Lung (tissue), 16 donors: ENCODE measurements around the gene OR4K2. TPM values are rescaled to one million over a fixed set of nuclear protein-coding genes. Genes with fewer than 3 reads are reported as not detected.
"Not testable (repeated sequence)": the region's sequence is repeated elsewhere in the genome, so short reads cannot be mapped to it uniquely, and the experiment has no call there.

Experiments
- ATAC-seq: fragments of 200-7000 bp; cut with Tn5 transposase; one replicate; pipeline ENCODE4 v1.9.1; 2020; ENCODE audit warnings: moderate number of reproducible peaks; ENCODE audit not compliant: insufficient read depth, low FRiP score
- DNase-seq, 3 donors: peaks; one replicate each; pipeline ENCODE4 v3.0.0-alpha.2; 2013 to 2017
- H3K27ac ChIP-seq, 2 donors: one replicate each; pipeline ENCODE4 v1.5.1; 2013; ENCODE audit warnings: mild to moderate bottlenecking in 2 of 2, moderate library complexity in 2 of 2, control low read depth in 1 of 2, inconsistent platforms in 1 of 2, low read depth in 1 of 2, low read length in 1 of 2
- H3K27me3 ChIP-seq, 3 donors: one replicate each; pipeline ENCODE4 v1.5.1; 2013; ENCODE audit warnings: low read length in 2 of 3; ENCODE audit not compliant: control insufficient read depth in 3 of 3, insufficient read depth in 3 of 3
- H3K36me3 ChIP-seq, 4 donors: one replicate each; pipeline ENCODE4 v1.5.1; 2013; ENCODE audit warnings: low read length in 4 of 4, mild to moderate bottlenecking in 1 of 4, moderate library complexity in 1 of 4; ENCODE audit not compliant: control insufficient read depth in 4 of 4, insufficient read depth in 4 of 4
- H3K4me1 ChIP-seq, 5 donors: one replicate each; pipeline ENCODE4 v1.5.1; 2013; ENCODE audit warnings: low read length in 5 of 5, mild to moderate bottlenecking in 2 of 5, moderate library complexity in 1 of 5; ENCODE audit not compliant: control insufficient read depth in 5 of 5, insufficient read depth in 5 of 5
- H3K4me3 ChIP-seq: one replicate; pipeline ENCODE4 v1.5.1; 2013; ENCODE audit warnings: mild to moderate bottlenecking, control low read depth, moderate library complexity
- H3K9ac ChIP-seq, 2 donors: one replicate each; pipeline ENCODE4 v1.5.1; 2013; ENCODE audit warnings: low read length in 2 of 2, control low read depth in 1 of 2; ENCODE audit not compliant: insufficient read depth in 1 of 2
- H3K9me3 ChIP-seq, 4 donors: one replicate each; pipeline ENCODE4 v1.5.1; 2013; ENCODE audit warnings: low read length in 3 of 4, mild to moderate bottlenecking in 1 of 4, moderate library complexity in 1 of 4; ENCODE audit not compliant: control insufficient read depth in 4 of 4, insufficient read depth in 3 of 4
- CTCF ChIP-seq: IDR thresholded peaks from 2 replicates; pipeline ENCODE4 v1.5.1; 2012; ENCODE audit warnings: mild to moderate bottlenecking; ENCODE audit errors: control extremely low read depth, extremely low read depth
- WGBS, 2 donors: extraction: QIAGEN DNeasy Blood & Tissue Kit; methylation state at CpG; one replicate each; pipeline ENCODE4 v1.1.7; 2013; 5-methylcytosine and 5-hydroxymethylcytosine counted together
- long read RNA-seq, 5 donors: transcript quantifications; one replicate each; lab custom pipeline, GENCODE V29; 2026
- polyA plus RNA-seq, 2 donors: library from polyadenylated mRNA; stranded (reverse); fragments of 200-250 nt; gene quantifications; one replicate each; pipeline ENCODE4 v1.2.1, GENCODE V29; 2013
- total RNA-seq, 2 donors: library from RNA; depleted of rRNA in 1 of 2; stranded (reverse); fragments of >200 nt in 1 of 2; gene quantifications; one replicate each; pipeline ENCODE4 v1.2.1, GENCODE V29; 2014 to 2021
- donor health status: control.
- donor health status: control.
- donor health status: Bipolar disorder and iron deficiency.
- donor health status: healthy.
- donor health status: DM: yes; HTN: yes; CAD: no.

The OR4K2 gene
- total RNA-seq (not detected), polyA plus RNA-seq (not detected)
- long read RNA-seq, donor 1 = 0 reads
- long read RNA-seq, donor 2 = 0 reads
- long read RNA-seq, donor 3 = 0 reads
- long read RNA-seq, donor 4 = 0 reads
- long read RNA-seq, donor 5, partial matches to known transcripts = 0 of 1 reads
- long read RNA-seq, donor 5, other reads (novel, unspliced or antisense) = 0 of 1 reads

GRCh38 chr14:19874842-19875241 is at the start of gene OR4K2:
Gene OR4K2 (plus strand): TSS chr14:19875142. CDS start chr14:19876268, 1,126 bp downstream.
- 51 to 59% methylated on average over 2 of the region's 2 CpGs for WGBS, 2 donors
- no peak within 1 kb of the TSS for H3K27ac ChIP-seq
- no peaks in the 10 kb centered on the region for H3K36me3 ChIP-seq
- no peak within 1 kb of the TSS for H3K4me3 ChIP-seq
- no peaks in the 10 kb centered on the region for H3K4me1 ChIP-seq
- no peak for TF ChIP-seq CTCF
- no peaks in the 10 kb centered on the region for H3K27me3 ChIP-seq
- DNase-seq (no peak), ATAC-seq (no peak)
- H3K9me3 ChIP-seq = peaks cover 0 to 2% (median under 1%) of the 10 kb centered on the region in 4 donors
- no peak within 1 kb of the TSS for H3K9ac ChIP-seq

GRCh38 chr14:19827626-19828244 is 47.2 kb upstream of the OR4K2 start:
- DNase-seq, ATAC-seq: not testable (repeated sequence)
- WGBS, 2 donors = 56 to 57% methylated on average over 12 of the region's 12 CpGs

GRCh38 chr14:19828314-19828713 is 46.6 kb upstream of the OR4K2 start:
- Histone ChIP-seq H3K27ac (no peak overlapping the region), H3K36me3 (no peaks in the 10 kb centered on the region), H3K27me3 (no peaks in the 10 kb centered on the region), H3K4me1 (no peaks in the 10 kb centered on the region), H3K4me3 (no peak overlapping the region), H3K9ac (no peak overlapping the region), H3K9me3 (peaks cover 0 to 7% (median 0%) of the 10 kb centered on the region in 4 donors)
- no peak for DNase-seq
- WGBS, 2 donors = 81 to 82% methylated on average over 2 of the region's 2 CpGs
- no peak for ATAC-seq
- no peak for TF ChIP-seq CTCF

More at GRCh38 chr14:19827626-19828244, 47.2 kb upstream of the OR4K2 start:
- not testable (repeated sequence) for H3K9me3 ChIP-seq, H3K9ac ChIP-seq, H3K4me1 ChIP-seq, H3K27me3 ChIP-seq, H3K4me3 ChIP-seq, H3K36me3 ChIP-seq, H3K27ac ChIP-seq

- not testable (repeated sequence) for H3K27me3 ChIP-seq, H3K4me3 ChIP-seq, DNase-seq, H3K9me3 ChIP-seq, H3K4me1 ChIP-seq, H3K36me3 ChIP-seq, ATAC-seq, H3K9ac ChIP-seq, H3K27ac ChIP-seq
- 78 to 83% methylated on average over 8 of the region's 8 CpGs for WGBS, 2 donors
Measured at GRCh38 chr14:19834203-19834848, 40.6 kb upstream of the OR4K2 start.
